H54 (cell line): ENCODE measurements around the gene PPL.

Experiments used
- DNase-seq: peaks from one replicate; pipeline ENCODE4 v3.0.0; 2011; ENCODE audit warnings: low spot score, mixed read lengths; ENCODE audit not compliant: insufficient read length
- FAIRE-seq: peaks from 3 replicates; lab custom pipeline; 2011; peaks lifted over from hg19 to GRCh38; lab: Jason Lieb, UNC
- POLR2A ChIP-seq: IDR thresholded peaks from 2 replicates; pipeline ENCODE4 v1.6.1; 2011; ENCODE audit warnings: low read depth, mild to moderate bottlenecking, low read length

The PPL gene

GRCh38 chr16:4882633-4883285 lies 54.2 kb downstream of the PPL start:
- no peak for TF ChIP-seq POLR2A
- peak; percentile 20 for FAIRE-seq
- DNase-seq, result peak; percentile 70

GRCh38 chr16:4882000-4882632 lies 54.8 kb downstream of the PPL start:
- TF ChIP-seq POLR2A, result no peak
- FAIRE-seq (no peak), DNase-seq (no peak)

DNA sequence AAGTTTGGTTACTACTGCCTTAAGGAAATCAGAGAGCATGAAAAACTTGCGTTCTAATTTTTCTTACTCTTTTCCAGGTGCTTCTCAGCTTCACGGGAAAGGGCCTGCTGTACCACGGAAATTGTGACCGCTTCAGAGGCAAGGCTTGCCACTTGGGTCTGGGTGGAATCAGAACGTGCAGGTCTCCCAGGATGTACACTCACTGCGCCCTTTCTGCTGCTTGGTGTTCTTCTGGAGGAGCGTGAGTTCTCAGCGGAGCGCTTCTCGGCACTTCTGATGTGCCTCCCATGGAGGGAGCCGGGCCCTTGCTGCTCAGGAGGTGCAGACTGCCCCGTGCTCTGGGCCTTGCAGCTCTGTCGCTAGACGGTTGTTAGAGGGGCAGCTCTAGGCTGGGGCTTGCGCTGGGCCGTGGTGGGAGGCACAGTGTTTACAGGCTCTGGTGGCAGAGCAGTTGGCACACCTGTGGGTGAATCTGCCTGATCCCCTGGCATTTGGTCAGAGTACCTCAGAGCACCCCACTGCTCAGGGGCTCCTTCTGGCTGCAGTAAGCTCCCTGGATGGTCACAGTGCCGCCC lies 56.9 kb downstream of the PPL start:
- no peak for FAIRE-seq

DNA sequence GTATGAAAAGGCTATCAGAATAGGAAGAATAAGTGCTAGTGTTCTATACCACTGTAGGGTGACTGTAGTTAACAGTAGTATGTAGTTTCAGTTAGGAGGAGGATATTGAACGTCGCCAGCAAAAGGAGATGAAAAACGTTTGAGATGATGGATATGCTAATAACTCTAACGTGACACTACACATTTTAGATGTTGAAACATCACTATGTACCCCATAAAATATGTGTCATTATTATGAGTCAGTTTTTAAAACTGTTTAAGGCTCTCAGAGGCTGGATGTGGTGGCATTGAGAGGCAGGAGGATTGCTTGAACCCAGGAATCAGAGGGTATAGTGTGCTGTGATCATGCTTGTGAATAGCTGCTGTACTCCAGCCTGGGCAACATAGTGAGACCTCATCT lies 57.9 kb downstream of the PPL start:
- no peak for TF ChIP-seq POLR2A
- no peak for FAIRE-seq

More for the DNA sequence above, 56.9 kb downstream of the PPL start:
- DNase-seq, result no peak
- no peak for TF ChIP-seq POLR2A

DNA sequence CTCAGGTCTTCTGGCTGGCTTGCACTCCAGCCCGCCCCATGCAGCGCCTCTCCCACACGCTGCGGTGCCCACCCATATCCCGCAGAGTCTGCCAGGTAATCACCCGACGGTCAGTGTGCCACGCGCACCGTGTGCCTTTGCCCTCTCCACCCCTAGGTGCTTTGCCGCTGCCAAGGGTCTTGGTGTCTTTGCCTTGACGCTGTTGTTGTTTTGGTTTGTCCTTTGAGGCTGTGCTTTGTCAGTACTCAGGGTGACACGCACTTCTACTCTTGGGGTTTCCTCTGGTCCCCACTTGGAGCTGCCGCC lies 59.6 kb downstream of the PPL start:
- FAIRE-seq (no peak), DNase-seq (no peak)
- no peak for TF ChIP-seq POLR2A

More for the DNA sequence above, 57.9 kb downstream of the PPL start:
- no peak for DNase-seq

GRCh38 chr16:4876646-4877379 lies 60.1 kb downstream of the PPL start:
- no peak for TF ChIP-seq POLR2A
- DNase-seq, result no peak
- FAIRE-seq, result no peak

DNA sequence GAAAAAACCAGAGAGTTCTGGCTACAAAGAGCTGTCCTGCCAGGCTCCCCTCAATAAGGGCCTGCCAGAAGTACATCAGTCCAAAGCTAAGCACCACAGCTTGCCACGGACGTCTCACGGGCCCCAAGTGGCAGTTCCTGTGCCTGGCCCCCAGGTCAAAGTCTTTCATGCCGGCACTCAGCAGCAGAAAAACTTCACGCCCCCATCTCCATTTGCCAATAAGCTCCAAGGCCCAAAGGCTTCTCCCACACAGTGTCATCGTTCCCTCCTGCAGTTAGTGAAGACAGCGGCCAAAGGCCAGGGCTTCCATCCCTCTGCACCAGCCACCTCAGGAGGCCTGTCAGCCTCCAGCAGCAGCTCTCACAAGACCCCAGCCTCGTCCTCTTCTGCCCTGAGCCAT lies 62.3 kb downstream of the PPL start:
- DNase-seq (no peak), FAIRE-seq (no peak)
- TF ChIP-seq POLR2A, result no peak

DNA sequence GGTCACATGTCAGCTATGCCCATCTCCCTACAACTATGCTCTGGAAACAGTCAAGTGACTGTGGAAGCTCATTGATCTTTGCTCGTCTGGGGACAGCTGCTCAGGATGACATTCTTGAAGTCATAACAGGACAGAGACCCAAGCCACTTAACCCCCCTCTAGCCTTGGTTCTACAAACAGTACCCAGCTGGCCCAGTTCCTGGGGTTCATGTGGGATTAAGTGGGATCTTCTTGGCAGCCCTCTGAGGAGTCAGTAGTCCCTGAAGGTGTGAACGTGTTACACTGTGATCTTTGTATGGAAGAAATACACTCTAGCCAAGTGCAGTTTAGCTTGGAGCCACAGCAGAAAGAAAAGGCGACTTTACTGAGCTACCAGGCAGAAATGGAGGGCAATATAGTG lies 63.9 kb downstream of the PPL start:
- no peak for TF ChIP-seq POLR2A
- FAIRE-seq (no peak), DNase-seq (no peak)

- DNase-seq (no peak), FAIRE-seq (no peak)
- no peak for TF ChIP-seq POLR2A
Measured at GRCh38 chr16:4871071-4871470, 65.9 kb downstream of the PPL start.

GRCh38 chr16:4870138-4870671 lies 66.7 kb downstream of the PPL start:
- TF ChIP-seq POLR2A, result no peak
- no peak for FAIRE-seq
- DNase-seq, result no peak

- FAIRE-seq, result no peak
- DNase-seq, result no peak
- no peak for TF ChIP-seq POLR2A
Measured at GRCh38 chr16:4869147-4869805, 67.7 kb downstream of the PPL start.

DNA sequence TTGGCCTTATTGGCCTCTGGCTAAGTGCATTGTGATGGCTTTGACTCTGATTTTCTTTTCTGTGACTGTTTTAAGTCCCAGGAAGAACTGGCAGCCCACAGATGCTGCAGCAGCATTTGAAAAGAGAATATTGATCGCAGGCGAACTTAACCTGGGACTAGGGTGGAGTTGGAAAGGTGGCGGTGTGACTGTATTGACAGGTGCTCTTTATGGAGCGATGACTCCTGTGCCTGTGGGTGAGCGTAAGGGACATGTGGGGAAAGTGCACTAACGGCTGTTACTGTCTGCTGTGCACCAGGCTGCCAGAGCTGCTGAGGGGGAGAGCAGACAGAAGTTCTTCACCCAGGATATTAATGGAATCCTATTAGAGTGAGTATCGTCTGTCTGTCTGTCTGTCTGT lies 68.4 kb downstream of the PPL start:
- no peak for TF ChIP-seq POLR2A
- no peak for FAIRE-seq
- DNase-seq, result no peak

DNA sequence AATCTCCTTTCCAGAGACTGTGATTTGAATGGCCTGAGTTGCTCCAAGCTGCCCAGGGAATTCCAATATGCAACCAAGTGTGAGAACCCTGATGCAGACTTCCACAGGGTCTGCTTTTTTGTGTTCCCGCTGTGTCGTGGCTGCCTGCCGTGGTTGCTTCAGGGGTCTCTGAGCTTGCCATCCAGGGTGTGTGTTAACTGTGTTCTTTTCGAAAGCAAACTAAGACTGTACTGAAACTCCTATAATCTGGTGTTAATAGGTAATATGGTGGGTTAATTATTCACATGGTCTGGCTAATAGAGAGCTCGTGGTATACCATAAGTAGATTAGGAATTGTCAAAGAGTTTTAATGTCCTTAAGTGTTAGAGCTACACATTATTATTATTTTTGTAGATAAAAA lies 68.9 kb downstream of the PPL start:
- TF ChIP-seq POLR2A, result no peak
- DNase-seq (no peak), FAIRE-seq (no peak)
